Hematopoietic multipotent progenitor cell treated with erythropoietin and hydrocortisone succinate and interleukin-3 and kit ligand, for 6 days (in vitro differentiated cells): ENCODE data around the gene MAPKBP1.

Source experiments
- DNase-seq: peaks from one replicate; pipeline ENCODE4 v3.0.0-alpha.2; 2015

MAPKBP1 gene

GRCh38 chr15:41789236-41789635, 15.0 kb downstream of the MAPKBP1 start:
- DNase-seq, result peak; percentile 84

GRCh38 chr15:41789662-41790061, 15.4 kb downstream of the MAPKBP1 start:
- no peak for DNase-seq

GRCh38 chr15:41790169-41790568, 15.9 kb downstream of the MAPKBP1 start:
- peak; percentile 71 for DNase-seq

- peak; percentile 75 for DNase-seq
Measured at GRCh38 chr15:41790756-41791546, 16.7 kb downstream of the MAPKBP1 start.

- DNase-seq, result no peak
Measured at GRCh38 chr15:41791547-41791937, 17.3 kb downstream of the MAPKBP1 start.

GRCh38 chr15:41792000-41792637, 17.8 kb downstream of the MAPKBP1 start:
- no peak for DNase-seq

GRCh38 chr15:41794081-41794480, 19.8 kb downstream of the MAPKBP1 start:
- no peak for DNase-seq

- DNase-seq, result no peak
Measured at GRCh38 chr15:41795996-41796856, 21.9 kb downstream of the MAPKBP1 start.

- no peak for DNase-seq
Measured at GRCh38 chr15:41797201-41797944, 23.1 kb downstream of the MAPKBP1 start.

GRCh38 chr15:41798607-41799487, 24.6 kb downstream of the MAPKBP1 start:
- DNase-seq, result no peak

- DNase-seq, result no peak
Measured at GRCh38 chr15:41799488-41799805, 25.2 kb downstream of the MAPKBP1 start.

GRCh38 chr15:41801185-41801584, 26.9 kb downstream of the MAPKBP1 start:
- DNase-seq, result no peak

- no peak for DNase-seq
Measured at GRCh38 chr15:41801850-41802455, 27.7 kb downstream of the MAPKBP1 start.

GRCh38 chr15:41804361-41804760, 30.1 kb downstream of the MAPKBP1 start:
- DNase-seq, result no peak

- DNase-seq, result no peak
Measured at GRCh38 chr15:41804916-41805666, 30.8 kb downstream of the MAPKBP1 start.

GRCh38 chr15:41805711-41806110, 31.4 kb downstream of the MAPKBP1 start:
- DNase-seq, result no peak

GRCh38 chr15:41806291-41807181, 32.3 kb downstream of the MAPKBP1 start:
- no peak for DNase-seq

GRCh38 chr15:41809121-41809520, 34.8 kb downstream of the MAPKBP1 start:
- no peak for DNase-seq

- peak; percentile 19 for DNase-seq
Measured at GRCh38 chr15:41809526-41810220, 35.4 kb downstream of the MAPKBP1 start.
